H1 (cell line): ENCODE results near the gene WFDC12.

Experiments
- CBX5 ChIP-seq: fragments of 300-800, 300-1000 bp; sonication (generic); IDR thresholded peaks from 2 replicates; pipeline ENCODE4 v1.7.1; 2016; ENCODE audit warnings: antibody characterized with exemption, low read length, low read depth
- EZH2 ChIP-seq: fragments of 200-600 bp; sonication (generic); IDR thresholded peaks from 2 replicates; pipeline ENCODE4 v1.7.1; 2012; ENCODE audit warnings: low read depth, mild to moderate bottlenecking, moderate library complexity, low read length, inconsistent platforms; ENCODE audit not compliant: severe bottlenecking
- POLR2A ChIP-seq, 2 experiments: IDR thresholded peaks; 1 replicate in 1 of 2; 2 replicates in 1 of 2; pipeline ENCODE4 v1.6.1; 2011; ENCODE audit warnings: low read depth in 2 of 2, low read length in 2 of 2, mild to moderate bottlenecking in 2 of 2; ENCODE audit errors: control extremely low read depth in 1 of 2
- SRF ChIP-seq: IDR thresholded peaks from 2 replicates; pipeline ENCODE4 v1.6.1; 2011; ENCODE audit warnings: mild to moderate bottlenecking, low read depth, low read length, moderate library complexity
- TF ChIP-seq, protein P1 (sequence below), 3 experiments: IDR thresholded peaks; 1 replicate in 2 of 3; 2 replicates in 1 of 3; pipeline versions ENCODE4 v1.5.1 to v1.6.1; 2011; ENCODE audit warnings: low read length in 3 of 3, mild to moderate bottlenecking in 3 of 3, inconsistent platforms in 2 of 3, low read depth in 1 of 3, moderate library complexity in 1 of 3; ENCODE audit not compliant: insufficient read depth in 1 of 3; ENCODE audit errors: control extremely low read depth in 1 of 3
- TF ChIP-seq, protein P2 (sequence below): IDR thresholded peaks from 2 replicates; pipeline ENCODE4 v1.6.1; 2011; ENCODE audit warnings: low read length, improper control_type of control experiment

DNA sequence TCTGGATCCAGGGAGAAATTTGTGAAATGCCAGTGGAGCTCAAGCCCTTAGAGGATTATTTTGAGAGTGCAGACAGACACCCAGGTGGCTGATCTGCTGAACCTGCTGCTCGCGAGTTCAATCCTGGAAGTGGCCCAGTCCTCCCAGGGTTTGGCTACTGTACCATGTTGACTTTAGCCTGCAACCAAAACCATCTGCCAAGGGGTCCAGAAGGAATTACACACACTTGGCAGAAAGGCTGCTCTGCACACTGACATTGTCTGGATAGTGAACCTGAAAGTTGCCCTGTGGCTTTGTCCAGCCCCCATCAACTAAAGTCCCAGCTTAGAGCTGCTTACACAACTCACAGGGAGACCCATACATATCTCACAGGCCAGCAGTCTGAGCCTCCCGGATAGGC, 28.9 kb upstream of the WFDC12 start:
- no peak for TF ChIP-seq POLR2A (IDR thresholded peaks at IDR 0.05; ENCODE audit: control extremely low read depth in 1 of 2, low read depth in 2 of 2, low read length in 2 of 2)
- TF ChIP-seq, protein P1, sequence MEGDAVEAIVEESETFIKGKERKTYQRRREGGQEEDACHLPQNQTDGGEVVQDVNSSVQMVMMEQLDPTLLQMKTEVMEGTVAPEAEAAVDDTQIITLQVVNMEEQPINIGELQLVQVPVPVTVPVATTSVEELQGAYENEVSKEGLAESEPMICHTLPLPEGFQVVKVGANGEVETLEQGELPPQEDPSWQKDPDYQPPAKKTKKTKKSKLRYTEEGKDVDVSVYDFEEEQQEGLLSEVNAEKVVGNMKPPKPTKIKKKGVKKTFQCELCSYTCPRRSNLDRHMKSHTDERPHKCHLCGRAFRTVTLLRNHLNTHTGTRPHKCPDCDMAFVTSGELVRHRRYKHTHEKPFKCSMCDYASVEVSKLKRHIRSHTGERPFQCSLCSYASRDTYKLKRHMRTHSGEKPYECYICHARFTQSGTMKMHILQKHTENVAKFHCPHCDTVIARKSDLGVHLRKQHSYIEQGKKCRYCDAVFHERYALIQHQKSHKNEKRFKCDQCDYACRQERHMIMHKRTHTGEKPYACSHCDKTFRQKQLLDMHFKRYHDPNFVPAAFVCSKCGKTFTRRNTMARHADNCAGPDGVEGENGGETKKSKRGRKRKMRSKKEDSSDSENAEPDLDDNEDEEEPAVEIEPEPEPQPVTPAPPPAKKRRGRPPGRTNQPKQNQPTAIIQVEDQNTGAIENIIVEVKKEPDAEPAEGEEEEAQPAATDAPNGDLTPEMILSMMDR (IDR thresholded peaks at IDR 0.05; ENCODE audit: control extremely low read depth in 1 of 3, insufficient read depth in 1 of 3, low read depth in 1 of 3, low read length in 3 of 3): no peak
- no peak for TF ChIP-seq EZH2
- no peak for TF ChIP-seq SRF
- TF ChIP-seq, protein P2, sequence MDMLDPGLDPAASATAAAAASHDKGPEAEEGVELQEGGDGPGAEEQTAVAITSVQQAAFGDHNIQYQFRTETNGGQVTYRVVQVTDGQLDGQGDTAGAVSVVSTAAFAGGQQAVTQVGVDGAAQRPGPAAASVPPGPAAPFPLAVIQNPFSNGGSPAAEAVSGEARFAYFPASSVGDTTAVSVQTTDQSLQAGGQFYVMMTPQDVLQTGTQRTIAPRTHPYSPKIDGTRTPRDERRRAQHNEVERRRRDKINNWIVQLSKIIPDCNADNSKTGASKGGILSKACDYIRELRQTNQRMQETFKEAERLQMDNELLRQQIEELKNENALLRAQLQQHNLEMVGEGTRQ: no peak
- TF ChIP-seq CBX5: no peak
